Nephron progenitor cell (in vitro differentiated cells): Measurements from ENCODE around the gene BCL7B.
"Not testable (repeated sequence)": the region's sequence is repeated elsewhere in the genome, so short reads cannot be mapped to it uniquely, and the experiment has no call there.

Experiments used
- DNase-seq: peaks from one replicate; pipeline ENCODE4 v3.0.0; 2021
- H3K27ac Mint-ChIP-seq: 2 replicates; pipeline ENCODE4 v1.8.0; 2021; ENCODE audit warnings: mild to moderate bottlenecking, moderate library complexity, mixed read lengths
- H3K27me3 Mint-ChIP-seq: 2 replicates; pipeline ENCODE4 v1.8.0; 2021; ENCODE audit warnings: mild to moderate bottlenecking, low read depth, mixed read lengths; ENCODE audit not compliant: poor library complexity
- H3K36me3 Mint-ChIP-seq: 2 replicates; pipeline ENCODE4 v1.8.0; 2021; ENCODE audit warnings: low read depth, mixed read lengths
- H3K4me1 Mint-ChIP-seq: 2 replicates; pipeline ENCODE4 v1.8.0; 2021; ENCODE audit warnings: mixed read lengths
- H3K4me3 Mint-ChIP-seq: 2 replicates; pipeline ENCODE4 v1.8.0; 2021; ENCODE audit warnings: mild to moderate bottlenecking, moderate library complexity, mixed read lengths
- H3K9me3 Mint-ChIP-seq: 2 replicates; pipeline ENCODE4 v1.8.0; 2021; ENCODE audit warnings: mild to moderate bottlenecking, moderate library complexity, mixed read lengths
- TF ChIP-seq, protein P1 (sequence below): fragments of 200-600 bp; sonication (generic); IDR thresholded peaks from 2 replicates; pipeline ENCODE4 v1.5.0; 2021; ENCODE audit warnings: antibody characterized with exemption

Gene BCL7B

DNA sequence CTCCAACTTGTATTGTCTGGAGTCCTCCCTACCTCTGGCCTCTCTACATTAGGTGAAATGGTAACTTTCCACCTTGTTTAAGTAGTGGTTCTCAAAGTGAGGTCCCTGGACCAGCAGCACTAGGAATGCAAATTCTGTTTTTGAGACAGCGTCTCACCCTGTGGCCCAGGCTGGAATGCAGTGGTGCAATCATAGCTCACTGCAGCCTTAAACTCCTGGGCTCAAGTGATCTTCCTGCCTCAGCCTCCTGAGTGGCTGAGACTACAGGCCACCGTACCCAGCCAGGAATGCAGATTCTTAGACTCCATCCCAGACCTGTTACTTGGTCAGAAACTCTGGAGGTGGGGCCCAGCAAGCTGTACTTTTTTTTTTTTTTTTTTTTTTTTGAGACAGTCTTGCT is 27.7 kb upstream of the BCL7B start:
- Mint-ChIP-seq H3K27ac (no peak overlapping the region), H3K36me3 (no peaks in the 10 kb centered on the region), H3K4me1 (peaks cover 23% of the 10 kb centered on the region), H3K9me3 (no peaks in the 10 kb centered on the region), H3K4me3 (no peak overlapping the region), H3K27me3 (peaks cover 17% of the 10 kb centered on the region)
- TF ChIP-seq, protein P1, sequence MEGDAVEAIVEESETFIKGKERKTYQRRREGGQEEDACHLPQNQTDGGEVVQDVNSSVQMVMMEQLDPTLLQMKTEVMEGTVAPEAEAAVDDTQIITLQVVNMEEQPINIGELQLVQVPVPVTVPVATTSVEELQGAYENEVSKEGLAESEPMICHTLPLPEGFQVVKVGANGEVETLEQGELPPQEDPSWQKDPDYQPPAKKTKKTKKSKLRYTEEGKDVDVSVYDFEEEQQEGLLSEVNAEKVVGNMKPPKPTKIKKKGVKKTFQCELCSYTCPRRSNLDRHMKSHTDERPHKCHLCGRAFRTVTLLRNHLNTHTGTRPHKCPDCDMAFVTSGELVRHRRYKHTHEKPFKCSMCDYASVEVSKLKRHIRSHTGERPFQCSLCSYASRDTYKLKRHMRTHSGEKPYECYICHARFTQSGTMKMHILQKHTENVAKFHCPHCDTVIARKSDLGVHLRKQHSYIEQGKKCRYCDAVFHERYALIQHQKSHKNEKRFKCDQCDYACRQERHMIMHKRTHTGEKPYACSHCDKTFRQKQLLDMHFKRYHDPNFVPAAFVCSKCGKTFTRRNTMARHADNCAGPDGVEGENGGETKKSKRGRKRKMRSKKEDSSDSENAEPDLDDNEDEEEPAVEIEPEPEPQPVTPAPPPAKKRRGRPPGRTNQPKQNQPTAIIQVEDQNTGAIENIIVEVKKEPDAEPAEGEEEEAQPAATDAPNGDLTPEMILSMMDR: no peak
- no peak for DNase-seq

DNA sequence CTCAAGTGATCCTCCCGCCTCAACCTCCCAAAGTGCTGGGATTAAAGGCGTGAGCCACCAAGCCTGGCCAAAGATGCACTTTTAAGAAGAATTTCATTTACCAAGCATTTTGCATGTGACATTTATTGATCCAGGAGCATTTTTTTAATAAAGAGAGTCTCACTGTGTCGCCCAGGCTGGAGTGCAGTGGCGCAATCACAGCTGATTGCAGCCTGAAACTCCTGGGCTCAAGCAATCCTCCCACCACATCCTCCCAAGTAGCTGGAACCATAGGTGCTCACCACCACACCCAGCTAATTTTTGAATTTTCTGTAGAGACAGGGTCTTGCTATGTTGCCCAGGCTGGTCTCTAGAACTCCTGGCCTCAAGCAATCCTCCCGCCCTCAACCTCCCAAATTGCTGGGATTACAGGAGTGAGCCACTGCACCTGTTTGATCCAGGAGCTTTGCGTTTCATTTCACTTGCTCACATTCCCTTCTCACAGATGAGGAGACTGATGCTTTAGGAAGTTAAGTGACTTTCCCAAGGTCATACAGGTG is 25.2 kb upstream of the BCL7B start:
- no peak overlapping the region for H3K27ac Mint-ChIP-seq
- no peaks in the 10 kb centered on the region for H3K36me3 Mint-ChIP-seq
- TF ChIP-seq, protein P1: no peak
- no peaks in the 10 kb centered on the region for H3K9me3 Mint-ChIP-seq
- peaks cover 34% of the 10 kb centered on the region for H3K4me1 Mint-ChIP-seq
- no peak for DNase-seq
- H3K27me3 Mint-ChIP-seq: peaks cover 15% of the 10 kb centered on the region
- H3K4me3 Mint-ChIP-seq: no peak overlapping the region

DNA sequence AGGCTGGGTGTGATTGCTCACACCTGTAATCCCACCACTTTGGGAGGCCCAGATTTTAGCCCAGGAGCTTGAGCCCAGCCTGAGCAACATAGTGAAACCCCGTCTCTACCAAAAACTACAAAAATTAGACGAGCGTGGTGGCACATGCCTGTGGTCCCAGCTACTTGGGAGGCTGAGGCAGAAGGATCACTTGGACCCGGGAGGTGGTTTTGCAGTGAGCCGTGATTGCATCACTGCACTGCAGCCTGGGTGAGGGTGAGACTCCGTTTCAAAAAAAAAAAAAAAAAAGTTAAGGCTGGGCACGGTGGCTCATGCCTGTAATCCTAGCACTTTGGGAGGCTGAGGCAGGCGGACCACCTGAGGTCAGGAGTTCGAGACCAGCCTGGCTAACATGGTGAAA is 23.5 kb upstream of the BCL7B start:
- not testable (repeated sequence) for H3K36me3 Mint-ChIP-seq, DNase-seq, H3K4me3 Mint-ChIP-seq, H3K9me3 Mint-ChIP-seq, H3K27ac Mint-ChIP-seq
- H3K27me3 Mint-ChIP-seq: peaks cover 12% of the 10 kb centered on the region
- peaks cover 41% of the 10 kb centered on the region for H3K4me1 Mint-ChIP-seq

- H3K27ac Mint-ChIP-seq: peak within 1 kb of the TSS; percentile 99
- peaks cover 17% of the 10 kb centered on the region for H3K36me3 Mint-ChIP-seq
- TF ChIP-seq, protein P1: no peak
- peak; percentile 100 for DNase-seq
- H3K27me3 Mint-ChIP-seq: peaks cover 5% of the 10 kb centered on the region
- peak within 1 kb of the TSS; percentile 91 for H3K4me3 Mint-ChIP-seq
- peaks cover 46% of the 10 kb centered on the region for H3K4me1 Mint-ChIP-seq
- H3K9me3 Mint-ChIP-seq: no peaks in the 10 kb centered on the region
Observed at GRCh38 chr7:73578342-73579128, 21.0 kb upstream of the BCL7B start, which contains the start of gene TBL2. TBL2 (minus strand) TSS chr7:73578579; CDS start chr7:73578549, 30 bp downstream.

DNA sequence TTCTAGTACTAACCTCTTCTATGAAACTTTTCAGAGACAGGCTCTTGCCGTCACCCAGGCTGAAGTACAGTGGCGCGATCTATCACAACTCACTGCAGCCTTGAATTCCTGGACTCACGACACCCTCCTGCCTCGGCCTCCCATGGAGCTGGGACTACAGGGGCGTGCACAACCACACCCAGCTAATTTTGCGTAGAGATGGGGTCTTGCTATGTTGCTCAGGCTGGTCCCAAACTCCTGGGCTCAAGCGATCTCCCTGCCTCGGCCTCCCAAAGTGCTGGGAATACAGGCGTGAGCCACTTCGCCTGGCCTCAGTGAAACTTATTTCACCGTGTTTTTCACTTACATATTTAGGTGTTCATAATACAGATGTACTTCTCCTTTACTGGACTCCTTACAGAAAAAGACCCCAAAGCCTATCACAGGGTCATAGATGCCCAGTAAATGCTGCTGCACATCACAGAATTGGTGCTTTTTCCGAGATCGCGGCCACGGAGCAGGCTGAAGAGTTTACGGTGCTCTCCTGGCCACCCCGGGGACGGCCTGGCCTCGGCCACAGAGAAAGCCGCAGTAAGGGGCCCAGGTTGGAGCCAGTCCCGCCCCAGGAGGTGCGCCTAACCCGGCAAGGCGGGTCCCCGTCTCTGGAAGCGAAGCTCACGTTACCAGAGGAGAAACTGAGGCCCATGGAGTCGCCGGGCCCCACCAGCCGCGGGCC is 20.3 kb upstream of the BCL7B start:
- H3K4me3 Mint-ChIP-seq: peak overlapping the region; percentile 91
- H3K4me1 Mint-ChIP-seq: peaks cover 53% of the 10 kb centered on the region
- peaks cover 5% of the 10 kb centered on the region for H3K27me3 Mint-ChIP-seq
- no peak for DNase-seq
- peak overlapping the region; percentile 59 for H3K27ac Mint-ChIP-seq
- H3K9me3 Mint-ChIP-seq: no peaks in the 10 kb centered on the region
- TF ChIP-seq, protein P1: no peak
- H3K36me3 Mint-ChIP-seq: peaks cover 25% of the 10 kb centered on the region

- H3K36me3 Mint-ChIP-seq: peaks cover 54% of the 10 kb centered on the region
- H3K4me3 Mint-ChIP-seq: no peak overlapping the region
- no peaks in the 10 kb centered on the region for H3K9me3 Mint-ChIP-seq
- no peak overlapping the region for H3K27ac Mint-ChIP-seq
- H3K27me3 Mint-ChIP-seq: no peaks in the 10 kb centered on the region
- peaks cover 44% of the 10 kb centered on the region for H3K4me1 Mint-ChIP-seq
- DNase-seq: no peak
- TF ChIP-seq, protein P1: no peak
Observed at GRCh38 chr7:73573791-73574190, 16.3 kb upstream of the BCL7B start.
